T-helper 1 cell (primary cell): ENCODE data around the gene SYT12.
"Not testable (repeated sequence)": the region's sequence is repeated elsewhere in the genome, so short reads cannot be mapped to it uniquely, and the experiment has no call there.

Experiments used
- DNase-seq, 5 donors: peaks; one replicate each; pipeline ENCODE4 v3.0.0-alpha.2; 2012 to 2020
- total RNA-seq, 4 donors: gene quantifications; one replicate each; lab custom pipeline; 2026; lab: John Stamatoyannopoulos, UW

The SYT12 gene, protein sequence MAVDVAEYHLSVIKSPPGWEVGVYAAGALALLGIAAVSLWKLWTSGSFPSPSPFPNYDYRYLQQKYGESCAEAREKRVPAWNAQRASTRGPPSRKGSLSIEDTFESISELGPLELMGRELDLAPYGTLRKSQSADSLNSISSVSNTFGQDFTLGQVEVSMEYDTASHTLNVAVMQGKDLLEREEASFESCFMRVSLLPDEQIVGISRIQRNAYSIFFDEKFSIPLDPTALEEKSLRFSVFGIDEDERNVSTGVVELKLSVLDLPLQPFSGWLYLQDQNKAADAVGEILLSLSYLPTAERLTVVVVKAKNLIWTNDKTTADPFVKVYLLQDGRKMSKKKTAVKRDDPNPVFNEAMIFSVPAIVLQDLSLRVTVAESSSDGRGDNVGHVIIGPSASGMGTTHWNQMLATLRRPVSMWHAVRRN
- 0 to 0.15 (median 0.06) reads per million in 4 donors for total RNA-seq

DNA sequence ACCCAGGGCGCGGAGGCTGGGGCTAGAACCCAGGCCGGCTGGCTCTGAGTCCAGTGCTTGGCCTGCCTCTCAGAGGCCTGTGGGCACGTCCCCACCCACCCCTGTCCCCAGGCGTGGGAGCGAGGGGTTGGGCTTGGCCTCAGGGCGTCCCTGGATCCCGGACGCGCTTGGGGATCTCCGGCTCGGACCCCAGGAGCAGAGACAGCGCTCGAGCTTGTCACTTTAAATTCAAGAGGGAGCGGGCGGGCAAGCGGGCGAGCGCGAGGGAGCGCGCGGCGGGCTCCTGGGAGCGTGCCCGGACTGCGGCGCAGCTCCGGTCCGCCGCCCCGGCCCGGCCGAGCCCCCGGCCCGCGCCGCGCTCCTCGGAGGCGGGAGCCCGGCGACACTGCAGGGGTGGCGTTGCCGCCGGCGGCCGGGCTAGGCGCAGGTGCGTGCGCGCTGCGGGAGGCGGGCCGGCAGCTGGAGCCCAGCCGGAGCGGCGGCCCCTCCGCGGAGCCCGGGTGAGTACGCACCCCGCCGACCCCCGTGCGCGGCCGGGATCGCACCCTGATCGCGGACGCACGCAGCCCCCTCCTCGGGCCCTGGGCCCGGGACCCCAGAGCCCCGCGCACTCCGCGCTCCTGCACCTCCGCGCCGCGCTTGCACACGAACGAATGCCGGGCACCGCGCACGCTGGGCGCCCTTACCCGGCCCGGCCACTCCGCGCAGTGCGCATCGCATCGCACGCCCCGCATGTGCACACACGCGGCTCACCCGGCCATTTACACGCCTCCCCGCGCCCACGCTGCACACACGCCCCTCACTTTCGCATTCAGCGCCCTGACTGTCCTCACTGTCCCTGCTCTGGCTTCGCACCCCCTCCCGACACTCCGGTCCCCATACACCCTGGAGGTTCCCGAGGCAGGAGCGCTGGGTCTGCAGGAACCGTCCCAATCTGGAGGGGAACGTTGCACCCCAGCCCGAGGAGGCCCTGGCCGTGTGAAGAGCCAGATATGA, at the start of gene SYT12:
Gene SYT12 (plus strand): TSS at position 174 of the 996 bp plus-strand sequence. CDS start 7,011 bp downstream, outside the sequence.
- DNase-seq = no peak

DNA sequence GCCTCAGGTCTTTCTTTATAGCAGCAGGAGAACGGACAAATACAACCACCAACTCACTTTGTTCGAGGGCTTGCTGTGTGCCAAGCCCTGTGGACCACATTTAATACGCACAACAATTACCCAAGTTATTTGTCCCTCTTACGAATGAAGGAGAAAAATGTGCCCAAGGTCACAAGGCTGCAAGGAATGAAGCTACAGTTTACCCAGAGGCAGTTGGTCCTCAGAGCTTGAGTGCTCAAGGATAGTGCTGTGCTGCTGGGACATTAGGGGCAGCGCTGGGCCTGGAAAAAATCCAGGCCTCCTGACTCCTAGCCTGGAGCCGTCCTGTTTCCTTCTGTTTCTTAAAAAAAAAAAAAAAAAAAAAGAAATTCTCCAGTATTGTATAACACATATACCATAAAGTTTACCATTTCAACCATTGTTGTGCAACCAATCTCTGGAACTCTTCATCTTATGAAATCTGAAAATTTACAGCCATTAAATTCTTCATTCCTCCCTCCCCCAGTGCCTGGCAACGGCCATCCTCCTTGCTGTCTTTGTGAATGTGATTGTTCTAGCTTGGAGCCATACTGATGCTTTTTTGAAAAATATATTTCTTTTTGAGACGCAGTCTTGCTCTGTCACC, 48.9 kb upstream of the SYT12 start:
- DNase-seq = no peak

DNA sequence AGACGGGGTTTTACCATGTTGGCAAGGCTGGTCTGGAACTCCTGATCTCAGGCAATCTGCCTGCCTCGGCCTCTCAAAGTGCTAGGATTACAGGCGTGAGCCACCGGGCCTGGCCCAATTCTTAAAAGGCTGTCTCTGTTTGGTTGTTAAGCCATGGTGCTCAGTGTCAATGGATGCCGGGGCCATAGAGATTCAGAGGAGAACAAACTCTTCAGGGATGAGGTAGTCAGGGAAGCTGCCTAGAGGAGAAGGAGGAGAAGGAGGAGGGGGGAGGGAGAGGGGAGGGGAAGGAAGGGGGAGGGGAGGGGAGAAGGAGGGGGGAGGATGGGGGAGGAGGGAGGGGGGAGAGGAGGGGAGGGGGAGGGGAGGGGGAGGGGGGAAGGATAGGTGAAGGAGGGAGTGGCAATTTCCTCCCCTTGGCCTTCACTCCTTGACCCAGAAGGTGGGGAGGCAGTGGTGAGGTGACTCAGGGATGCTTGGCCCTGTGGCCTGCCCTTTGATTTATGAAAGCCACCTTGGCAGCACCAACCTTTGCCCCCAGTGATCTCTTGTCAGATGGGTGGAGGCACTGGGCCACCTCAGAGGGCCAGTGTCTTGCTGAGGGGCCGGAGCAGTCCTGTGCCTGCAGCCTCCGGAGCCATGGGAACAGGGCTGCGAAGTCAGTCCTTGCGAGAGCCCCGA, 48.1 kb upstream of the SYT12 start, which contains the start of gene C11orf86:
Gene C11orf86 (plus strand): TSS at position 581 of the 681 bp plus-strand sequence. CDS start 59 bp downstream, at position 640.
- no peak for DNase-seq

DNA sequence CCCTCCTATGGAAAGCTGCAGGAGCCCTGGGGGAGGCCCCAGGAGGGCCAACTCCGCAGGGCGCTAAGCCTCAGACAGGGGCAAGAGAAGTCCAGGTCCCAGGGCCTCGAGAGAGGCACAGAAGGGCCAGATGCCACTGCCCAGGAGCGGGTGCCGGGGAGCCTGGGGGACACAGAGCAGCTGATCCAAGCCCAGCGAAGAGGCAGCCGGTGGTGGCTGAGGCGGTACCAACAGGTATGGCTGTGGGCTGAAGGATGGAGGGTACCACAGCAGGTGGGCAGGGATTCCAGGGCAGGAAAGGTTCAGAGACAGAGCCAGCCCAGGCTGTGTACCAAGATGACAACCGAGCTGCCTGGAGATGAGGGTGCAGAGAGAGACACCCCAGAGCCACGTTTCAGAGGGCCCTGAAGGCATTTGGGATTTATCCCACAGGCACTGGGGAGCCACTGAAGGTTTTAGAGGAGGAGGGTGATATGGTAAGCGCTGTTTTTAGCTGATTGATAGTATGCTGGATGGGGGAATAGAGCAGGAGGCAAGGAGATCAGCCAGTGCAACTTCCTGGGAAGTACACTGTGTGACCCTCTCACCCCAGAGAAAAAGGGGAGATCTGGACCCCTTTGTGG, 47.4 kb upstream of the SYT12 start:
- no peak for DNase-seq

DNA sequence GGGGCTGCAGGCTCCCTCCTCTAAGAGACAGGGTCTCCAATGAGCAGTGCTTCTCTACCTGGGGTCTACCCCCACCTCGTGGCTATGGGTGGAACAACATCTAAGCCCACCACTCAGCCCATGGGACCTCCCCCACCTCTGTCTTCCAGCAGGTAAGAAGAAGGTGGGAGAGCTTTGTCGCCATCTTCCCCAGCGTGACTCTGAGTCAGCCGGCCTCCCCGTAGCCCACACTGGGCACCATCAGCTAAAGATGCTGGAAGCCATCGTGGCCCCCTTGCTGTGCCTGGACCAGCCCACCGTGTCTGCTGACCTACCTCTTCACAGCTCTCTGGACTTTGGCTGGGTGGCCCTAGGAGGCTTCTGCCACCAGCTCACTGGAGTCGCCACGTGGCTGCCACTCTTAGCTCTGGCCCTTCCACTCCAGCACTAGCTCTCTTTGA, 46.9 kb upstream of the SYT12 start:
- DNase-seq = peak in 1 of 5 donors; percentile 3

DNA sequence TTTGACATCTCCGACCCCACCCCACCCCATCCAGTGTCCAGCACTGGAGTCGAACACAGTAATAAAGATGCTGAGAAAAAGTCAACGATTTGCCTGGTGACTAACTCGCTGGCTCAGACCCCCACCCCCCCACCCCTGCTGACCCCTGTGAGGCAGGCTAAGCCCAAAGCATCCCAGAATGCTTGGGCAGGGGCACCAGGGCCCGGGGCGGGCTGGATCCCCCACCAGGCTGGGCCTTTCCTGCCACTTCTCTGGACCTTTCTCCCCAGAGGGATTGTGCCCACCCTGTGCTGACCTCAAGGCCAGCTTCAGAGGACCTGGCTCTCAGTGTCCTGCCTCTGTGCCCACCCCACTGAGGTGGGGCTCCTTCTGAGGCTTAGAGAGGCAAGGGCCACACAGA, 46.0 kb upstream of the SYT12 start:
- no peak for DNase-seq

DNA sequence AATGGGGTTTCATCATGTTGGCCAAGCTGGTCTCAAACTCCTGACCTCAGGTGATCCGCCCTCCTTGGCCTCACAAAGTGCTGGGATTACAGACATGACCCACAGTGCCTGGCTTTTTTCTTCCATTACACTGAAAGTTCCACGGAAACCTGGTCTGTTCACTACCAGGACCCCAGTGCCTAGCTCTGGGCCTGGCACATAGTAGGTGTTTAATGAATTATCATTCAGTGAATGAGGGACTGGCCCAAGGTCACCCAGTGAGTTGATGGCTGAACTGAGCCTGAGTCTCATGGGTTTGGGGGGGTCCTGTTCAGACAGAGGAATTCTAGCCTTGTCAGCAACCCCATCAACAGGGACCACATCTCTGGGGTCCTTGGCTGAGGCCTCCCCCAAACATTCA, 44.7 kb upstream of the SYT12 start:
- DNase-seq = no peak

DNA sequence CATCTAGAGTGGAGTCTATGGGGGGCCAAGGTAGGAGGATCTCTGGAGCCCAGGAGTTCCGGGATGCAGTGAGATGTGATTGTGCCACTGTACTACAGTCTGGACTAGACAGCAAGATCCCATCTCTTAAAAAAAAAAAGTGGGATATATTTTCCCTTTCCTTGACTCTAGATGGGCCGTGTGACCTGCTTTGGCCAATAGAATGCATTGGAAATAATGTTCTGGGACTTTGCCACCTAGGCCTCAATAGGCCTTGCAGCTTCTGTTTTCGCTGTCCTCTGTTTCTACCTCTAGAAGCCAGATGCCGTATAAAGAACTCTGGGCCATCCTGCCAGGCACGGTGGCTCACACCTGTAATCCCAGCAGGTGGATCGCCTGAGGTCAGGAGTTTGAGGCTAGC, 44.2 kb upstream of the SYT12 start:
- DNase-seq = no peak

DNA sequence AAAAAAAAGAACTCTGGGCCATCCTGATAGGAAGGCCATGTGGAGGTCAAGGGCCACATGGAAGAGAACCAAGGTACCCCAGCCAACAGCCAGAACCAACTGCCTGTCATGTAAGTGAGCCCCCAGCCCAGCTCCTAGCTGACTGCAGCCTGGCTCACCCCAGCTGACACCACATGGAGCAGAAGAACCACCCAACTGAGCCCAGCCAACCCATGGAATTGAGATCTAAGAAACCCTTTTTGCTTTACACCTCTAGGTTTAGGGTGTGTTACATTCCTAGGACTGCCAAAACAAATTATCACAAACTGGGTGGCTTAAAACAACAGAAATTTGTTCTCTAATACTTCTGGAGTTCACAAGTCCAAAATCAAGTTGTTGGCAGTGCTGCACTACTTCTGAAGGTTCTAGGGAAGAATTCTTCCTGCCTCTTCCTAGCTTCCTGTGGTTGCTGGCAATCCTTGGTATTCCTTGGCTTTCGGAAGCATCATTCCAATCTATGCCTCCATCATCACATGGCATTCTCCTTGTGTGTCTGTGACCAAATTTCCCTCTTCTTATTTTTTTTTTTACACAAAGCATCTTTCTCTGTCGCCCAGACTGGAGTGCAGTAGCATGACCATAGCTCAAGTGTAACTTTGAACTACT, 43.5 kb upstream of the SYT12 start:
- DNase-seq = no peak

DNA sequence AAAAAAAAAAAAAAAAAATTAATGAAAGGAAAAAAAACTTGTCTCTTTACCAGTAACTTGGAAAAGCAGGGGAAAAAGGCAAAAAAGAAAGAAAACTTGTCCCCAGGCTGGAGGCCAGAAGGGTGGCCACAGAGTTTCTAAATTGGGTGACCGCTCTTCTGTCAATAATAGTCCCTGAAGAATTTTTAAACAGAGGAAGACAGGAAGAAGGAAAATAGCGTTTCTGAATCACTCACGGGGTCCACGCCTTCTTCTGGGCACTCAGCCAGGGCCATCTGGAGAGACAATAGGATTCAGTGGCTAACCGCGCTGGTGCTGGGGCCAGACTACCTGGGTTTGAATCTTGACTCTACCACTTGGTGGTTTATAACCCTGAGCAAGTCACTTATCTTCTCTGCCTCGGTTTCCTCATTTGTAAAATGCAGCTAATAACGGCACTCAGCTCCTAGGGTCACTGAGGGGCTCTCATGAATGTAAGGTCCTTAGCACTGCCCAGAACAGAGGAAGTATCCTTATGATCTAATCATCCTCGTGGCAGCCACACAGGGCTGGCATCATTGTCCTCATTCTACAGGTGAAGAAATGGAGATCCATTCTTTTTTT, 40.9 kb upstream of the SYT12 start:
- DNase-seq = no peak

DNA sequence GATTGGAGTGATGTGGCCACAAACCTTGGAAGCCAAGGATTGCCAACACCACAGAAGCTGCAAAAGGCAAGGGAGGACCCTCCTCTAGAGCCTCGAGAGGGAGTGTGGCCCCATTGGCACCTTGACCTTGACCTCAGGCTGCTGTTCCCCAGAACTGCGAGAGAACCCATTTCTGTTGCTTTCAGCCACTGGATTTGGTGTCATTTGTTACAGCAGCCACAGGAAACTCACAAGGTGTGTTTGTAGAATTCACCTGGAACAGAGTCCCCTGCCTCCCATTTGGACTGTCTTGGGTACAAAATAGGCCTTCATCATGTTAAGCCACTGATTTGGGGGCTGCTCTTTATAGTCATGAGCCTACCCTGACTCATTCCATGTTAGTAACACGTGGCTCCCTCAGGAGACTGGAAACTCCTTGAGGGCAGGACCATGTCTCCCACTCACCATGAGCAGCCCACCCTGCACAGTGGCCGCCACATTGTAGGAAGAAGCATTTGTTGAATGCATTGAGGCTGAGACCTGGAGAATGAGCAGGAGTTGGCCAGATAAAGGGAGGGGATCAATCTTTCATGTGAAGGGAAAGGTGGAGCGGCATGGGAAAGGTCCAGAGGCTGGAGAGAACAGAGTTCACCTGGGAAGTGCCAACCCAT, 39.5 kb upstream of the SYT12 start:
- no peak for DNase-seq

DNA sequence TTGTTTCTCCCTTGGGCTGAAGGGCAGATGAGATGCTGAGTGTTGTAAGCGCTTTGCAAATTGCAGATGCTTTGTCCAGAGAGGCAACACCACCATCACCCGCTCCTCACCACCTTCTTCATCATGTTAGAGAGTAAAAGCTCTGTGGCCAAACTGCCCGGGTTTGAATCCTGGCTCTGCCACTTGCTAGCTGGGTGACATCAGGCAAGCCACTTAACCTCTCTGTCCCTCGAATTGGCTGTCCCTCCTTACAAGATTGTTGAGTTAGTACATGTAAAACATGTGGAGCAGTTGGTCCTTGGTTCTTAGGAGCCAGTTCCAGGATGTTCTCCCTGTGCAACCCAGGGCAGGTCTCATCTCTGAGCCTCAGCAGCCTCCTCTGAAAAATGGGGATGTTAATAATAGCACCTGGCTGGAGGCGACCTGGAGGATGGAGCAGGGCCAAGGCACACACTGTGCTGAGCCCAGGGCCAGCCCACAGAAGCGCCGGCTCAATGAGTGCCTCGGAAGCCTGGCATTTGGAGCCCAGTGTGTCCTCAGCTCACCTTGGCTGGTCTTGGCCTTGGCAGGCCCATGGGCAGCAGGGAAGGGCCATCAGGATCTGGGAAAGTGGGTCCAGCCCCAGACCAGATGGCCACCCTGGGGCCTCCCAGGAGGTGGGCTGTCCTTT, 37.3 kb upstream of the SYT12 start:
- no peak for DNase-seq

DNA sequence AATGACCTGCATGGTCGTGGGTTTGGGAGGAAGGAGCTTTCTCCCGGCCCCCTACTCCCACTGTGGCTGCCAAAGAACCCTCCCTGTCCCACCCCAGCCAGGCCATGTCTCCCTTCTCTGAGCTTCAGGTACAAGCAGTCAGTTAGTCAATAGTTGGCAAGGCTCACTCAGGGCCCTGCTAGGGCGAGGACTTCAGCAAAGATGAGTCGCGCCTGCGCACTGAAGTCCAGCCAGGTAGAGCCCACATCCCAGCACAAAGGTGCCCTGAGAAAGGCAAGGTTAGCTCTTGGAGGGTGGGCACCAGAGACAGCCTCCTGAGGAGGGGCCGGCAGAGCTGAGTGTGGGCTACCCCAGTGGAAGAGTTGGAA, 36.8 kb upstream of the SYT12 start:
- no peak for DNase-seq

DNA sequence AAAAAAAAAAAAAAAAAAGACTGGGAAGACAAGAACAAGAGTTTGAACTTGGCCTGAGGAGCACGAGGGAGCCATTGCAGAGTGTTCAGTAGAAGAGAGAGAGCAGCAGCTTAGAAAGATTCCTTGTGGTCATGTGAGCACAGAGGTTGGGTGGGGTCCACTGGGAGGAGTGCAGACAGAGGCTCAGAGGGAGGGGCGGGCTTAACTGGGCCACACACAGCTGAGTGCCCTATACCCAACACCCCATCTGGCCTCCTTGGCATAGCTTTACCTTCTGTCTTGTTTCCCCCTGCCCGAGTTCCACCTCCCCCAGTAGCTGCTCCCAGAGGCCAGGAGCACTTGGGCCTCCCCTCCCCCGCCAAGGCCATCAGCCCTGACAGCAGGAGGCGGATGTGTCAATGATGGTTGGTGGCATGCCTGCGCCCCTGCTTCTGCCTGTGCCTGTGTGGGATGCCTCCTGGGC, 35.7 kb upstream of the SYT12 start:
- DNase-seq = no peak

DNA sequence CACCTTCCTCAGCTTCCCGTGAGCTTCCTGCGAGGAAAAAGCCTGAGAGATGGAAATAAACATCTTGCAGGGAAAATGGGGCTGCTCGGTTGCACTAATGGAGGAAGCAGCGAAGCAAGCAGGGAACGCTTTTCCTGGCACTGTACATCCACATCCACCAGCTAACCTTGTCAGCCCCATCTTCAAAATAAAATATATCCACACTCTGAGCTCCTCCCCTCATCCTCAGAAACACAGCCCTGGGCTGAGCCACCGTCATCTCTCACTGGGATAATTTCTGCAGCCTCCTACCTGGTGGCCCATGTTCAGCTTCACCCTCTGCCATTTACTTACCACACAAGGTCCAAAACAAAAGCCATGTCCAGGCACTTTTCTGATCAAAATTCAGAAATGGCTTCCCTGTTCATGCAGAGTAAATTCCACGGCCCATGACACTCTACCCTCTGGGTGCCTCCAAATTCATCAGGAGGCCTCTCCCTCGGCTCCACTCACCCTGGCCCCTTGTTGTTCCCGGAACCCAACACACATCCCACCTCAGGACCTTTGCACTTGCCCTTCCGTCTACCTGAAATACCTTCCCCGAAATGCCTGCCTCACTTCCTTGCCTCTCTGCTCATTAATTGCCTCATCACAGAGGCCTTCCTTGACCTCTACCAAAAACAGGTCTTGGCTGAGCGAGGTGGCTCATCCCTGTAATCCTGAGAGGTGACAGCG, 34.9 kb upstream of the SYT12 start:
- DNase-seq = no peak

DNA sequence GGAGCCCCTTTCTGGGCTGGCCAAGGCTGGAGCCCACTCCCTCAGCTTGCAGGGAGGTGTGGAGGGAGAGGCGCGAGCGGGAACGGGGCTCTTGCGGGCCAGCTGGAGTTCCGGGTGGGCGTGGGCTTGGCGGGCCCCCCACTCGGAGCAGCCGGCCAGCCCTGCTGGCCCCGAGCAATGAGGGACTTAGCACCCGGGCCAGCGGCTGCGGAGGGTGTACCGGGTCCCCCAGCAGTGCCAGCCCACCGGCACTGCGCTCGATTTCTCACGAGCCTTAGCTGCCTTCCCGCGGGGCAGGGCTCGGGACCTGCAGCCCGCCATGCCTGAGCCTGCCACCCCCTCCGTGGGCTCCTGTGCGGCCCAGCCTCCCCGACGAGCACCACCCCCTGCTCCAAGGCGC, 34.2 kb upstream of the SYT12 start:
- DNase-seq = not testable (repeated sequence)

DNA sequence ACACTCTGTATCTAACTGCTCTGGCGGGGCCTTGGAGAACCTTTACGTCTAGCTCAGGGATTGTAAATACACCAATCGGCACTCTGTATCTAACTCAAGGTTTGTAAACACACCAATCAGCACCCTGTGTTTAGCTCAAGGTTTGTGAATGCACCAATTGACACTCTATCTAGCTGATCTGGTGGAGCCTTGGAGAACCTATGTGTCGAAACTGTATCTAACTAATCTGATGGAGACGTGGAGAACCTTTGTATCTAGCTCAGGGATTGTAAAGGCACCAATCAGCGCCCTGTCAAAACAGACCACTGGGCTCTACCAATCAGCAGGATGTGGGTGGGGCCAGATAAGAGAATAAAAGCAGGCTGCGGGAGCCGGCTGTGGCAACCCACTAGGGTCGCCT, 33.6 kb upstream of the SYT12 start:
- DNase-seq = not testable (repeated sequence)

DNA sequence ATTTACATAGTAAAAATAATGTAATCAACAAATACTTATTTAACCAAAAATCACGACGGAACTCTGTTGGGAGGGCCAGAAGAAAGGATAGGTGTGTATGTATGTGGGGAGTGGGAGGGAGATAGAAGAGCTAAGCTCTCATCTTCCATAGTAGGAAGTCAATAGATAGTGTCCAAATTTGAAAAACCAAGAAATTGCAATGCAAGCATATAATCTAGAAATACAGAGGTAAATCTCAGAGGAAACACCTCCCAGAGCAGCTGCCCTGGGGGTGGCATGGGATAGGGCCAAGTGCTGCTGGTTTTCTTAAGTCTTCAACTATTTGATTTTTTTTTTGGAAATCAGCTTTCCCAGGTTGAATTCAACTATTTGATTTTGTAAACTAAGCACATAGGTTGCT, 30.9 kb upstream of the SYT12 start:
- DNase-seq = no peak
